Caki2 (cell line): Measurements from ENCODE around the gene SEMA5A. TPM values are rescaled to one million over a fixed set of nuclear protein-coding genes. Genes with fewer than 3 reads are reported as not detected.

Source experiments
- DNase-seq: peaks from one replicate; pipeline ENCODE4 v3.0.0-alpha.2; 2015; ENCODE audit warnings: low read depth
- in situ Hi-C: cut with HindIII; loops from 2 replicates; pipeline ENCODE4 v1.10.0; 2016; ENCODE audit warnings: low sequenced_read_pairs, low pct_unique_long_range_greater_than_20kb, mixed read lengths
- total RNA-seq: library from RNA; depleted of rRNA; stranded (reverse); fragments of >200 nt; shearing (Covaris generic); gene quantifications from 2 replicates; pipeline ENCODE4 v1.2.3, GENCODE V29; 2014; ENCODE audit warnings: low replicate concordance

Gene SEMA5A
- total RNA-seq, 1 experiment from 2014 or later, result 0.57 TPM

DNA sequence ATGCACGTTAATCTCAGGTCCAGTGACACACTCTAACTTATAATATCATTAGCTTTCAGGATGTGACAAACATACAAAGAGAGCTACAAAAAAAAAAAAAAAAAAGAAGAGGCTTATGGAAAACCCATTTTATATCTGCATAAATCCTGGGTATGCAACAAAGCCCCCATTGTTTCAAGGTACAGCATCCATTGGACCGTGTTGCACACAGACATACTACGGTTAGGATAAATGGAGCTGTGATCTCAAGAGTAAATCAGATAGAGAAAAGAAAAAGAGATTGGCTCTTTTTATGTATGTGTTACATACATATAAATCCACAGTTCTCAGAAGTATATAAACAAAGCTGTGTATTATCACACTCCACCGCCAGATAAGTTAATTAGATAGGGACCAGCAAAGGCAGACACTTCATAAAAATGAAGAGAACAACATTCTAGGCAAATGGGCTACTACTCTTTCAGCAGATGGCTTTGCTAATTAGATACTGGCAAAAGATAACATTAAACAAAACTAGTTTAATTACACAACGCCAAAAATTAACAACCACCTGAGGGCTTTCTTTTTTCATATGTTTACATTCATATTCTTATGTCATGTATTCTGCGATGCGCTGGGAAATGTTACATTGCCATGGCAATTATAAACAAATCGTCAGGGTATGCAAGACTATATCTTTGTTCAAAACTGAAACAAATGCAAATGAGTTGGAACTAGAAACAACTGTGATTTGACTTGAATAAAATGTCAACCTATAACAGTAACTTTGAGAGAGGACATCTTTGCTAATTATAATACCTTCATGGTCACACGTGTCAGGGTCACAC is 304.2 kb downstream of the SEMA5A start:
- in situ Hi-C loops, result no loop called here
- no peak for DNase-seq

GRCh38 chr5:9240431-9240830 is 305.4 kb downstream of the SEMA5A start:
- in situ Hi-C loops, result no loop called here
- DNase-seq, result no peak

DNA sequence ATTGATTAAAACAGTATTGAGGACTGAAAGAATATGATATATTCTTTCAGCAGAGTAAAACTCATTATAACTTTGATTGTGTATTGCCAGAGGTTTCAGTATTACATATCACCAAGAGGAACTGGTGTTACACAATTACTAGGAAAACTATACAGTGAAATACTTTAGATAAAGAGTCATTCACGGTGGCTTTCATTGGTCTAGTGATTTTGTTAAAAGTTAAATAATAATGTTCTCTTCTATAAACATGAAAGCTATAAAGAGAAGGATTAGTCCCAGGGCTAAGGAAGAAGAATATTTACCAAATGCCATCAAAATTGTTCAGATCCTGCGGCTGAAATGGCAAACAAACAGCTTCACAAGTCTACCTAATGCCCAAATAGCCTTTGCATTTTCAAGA is 306.2 kb downstream of the SEMA5A start:
- in situ Hi-C loops, result no loop called here
- DNase-seq, result no peak

GRCh38 chr5:9239071-9239470 is 306.8 kb downstream of the SEMA5A start:
- in situ Hi-C loops, result no loop called here
- DNase-seq, result no peak

- in situ Hi-C loops, result no loop called here
These were observed 312.2 kb downstream of the SEMA5A start for GRCh38 chr5:9233712-9234111.

GRCh38 chr5:9233035-9233434 is 312.8 kb downstream of the SEMA5A start:
- in situ Hi-C loops, result no loop called here
- DNase-seq, result no peak

More at GRCh38 chr5:9233712-9234111, 312.2 kb downstream of the SEMA5A start:
- no peak for DNase-seq

GRCh38 chr5:9231842-9232241 is 314.0 kb downstream of the SEMA5A start:
- DNase-seq, result no peak

DNA sequence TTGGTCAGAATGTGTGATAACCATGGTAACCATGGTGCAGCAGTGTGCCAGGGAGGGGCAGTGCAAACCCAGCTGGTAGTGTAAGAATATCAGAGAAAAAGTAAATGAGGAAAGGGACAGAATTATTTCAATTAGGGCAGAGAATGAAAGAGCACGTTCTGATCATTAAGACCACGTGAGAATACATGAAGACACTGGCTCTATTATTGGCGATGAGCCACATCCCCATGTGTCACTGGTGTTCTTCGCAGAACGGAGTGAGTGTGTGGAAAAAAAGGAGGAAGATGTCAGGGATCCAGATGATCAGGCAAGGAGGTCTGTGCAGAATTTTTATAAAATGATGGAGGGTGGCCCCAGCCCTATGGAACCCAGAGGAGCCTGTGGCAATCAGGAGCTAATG is 315.5 kb downstream of the SEMA5A start:
- DNase-seq, result no peak
- in situ Hi-C loops, result no loop called here

More at GRCh38 chr5:9231842-9232241, 314.0 kb downstream of the SEMA5A start:
- in situ Hi-C loops, result no loop called here

- in situ Hi-C loops, result no loop called here
- no peak for DNase-seq
These were observed 319.8 kb downstream of the SEMA5A start for GRCh38 chr5:9226016-9226536.

GRCh38 chr5:9222054-9222976 is 323.6 kb downstream of the SEMA5A start:
- no peak for DNase-seq
- in situ Hi-C loops, result no loop called here

DNA sequence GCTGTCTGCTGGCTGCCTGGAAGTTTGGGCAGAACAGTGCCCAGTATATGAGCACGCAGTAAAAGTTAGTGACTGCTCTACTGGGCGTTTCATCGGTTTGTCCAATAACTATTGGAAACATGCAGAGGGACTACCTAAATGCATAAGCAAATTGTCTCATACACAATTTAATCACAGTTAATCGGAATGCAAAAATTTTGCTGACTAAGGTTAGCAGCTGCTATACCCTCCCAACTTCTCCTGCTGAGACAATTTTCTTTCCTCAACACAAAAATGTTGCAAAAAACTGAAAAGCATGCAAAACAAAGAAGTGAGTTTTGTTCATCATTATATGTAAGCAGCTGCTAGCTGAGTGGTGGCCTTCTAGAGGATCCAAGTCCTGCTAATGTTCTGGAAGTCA is 327.5 kb downstream of the SEMA5A start:
- no peak for DNase-seq
- in situ Hi-C loops, result no loop called here

GRCh38 chr5:9212605-9213004 is 333.3 kb downstream of the SEMA5A start:
- in situ Hi-C loops, result no loop called here
- no peak for DNase-seq

DNA sequence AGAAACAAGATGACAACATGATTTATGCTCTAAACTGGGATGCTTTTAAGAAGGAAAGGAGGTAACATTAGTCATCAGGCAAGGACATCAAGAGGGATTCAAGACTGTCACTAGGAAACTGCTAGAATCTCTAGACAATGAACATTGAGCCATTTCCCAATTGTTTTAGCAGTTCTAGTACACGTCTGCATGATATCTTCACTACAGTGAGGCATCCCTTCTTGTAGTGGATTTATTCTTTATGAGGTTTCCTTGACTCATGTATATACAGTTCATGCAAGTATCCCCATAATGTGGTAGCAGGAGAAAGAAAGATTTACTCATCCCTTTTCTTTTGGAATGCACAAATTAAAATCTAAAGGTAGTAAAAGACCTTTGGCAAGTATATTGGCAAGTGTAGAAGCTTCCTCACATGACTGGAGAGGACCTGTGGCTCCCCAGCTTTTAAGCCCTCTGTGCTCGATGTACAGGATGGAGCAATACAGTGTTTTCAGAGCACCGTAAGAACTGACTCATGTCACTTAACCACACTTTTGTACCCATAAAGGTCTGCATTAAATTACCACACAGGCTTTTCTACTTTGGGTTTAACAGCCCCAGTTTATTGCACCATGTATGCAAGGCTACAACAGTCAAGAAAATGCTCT is 335.9 kb downstream of the SEMA5A start:
- DNase-seq, result no peak
- in situ Hi-C loops, result no loop called here

DNA sequence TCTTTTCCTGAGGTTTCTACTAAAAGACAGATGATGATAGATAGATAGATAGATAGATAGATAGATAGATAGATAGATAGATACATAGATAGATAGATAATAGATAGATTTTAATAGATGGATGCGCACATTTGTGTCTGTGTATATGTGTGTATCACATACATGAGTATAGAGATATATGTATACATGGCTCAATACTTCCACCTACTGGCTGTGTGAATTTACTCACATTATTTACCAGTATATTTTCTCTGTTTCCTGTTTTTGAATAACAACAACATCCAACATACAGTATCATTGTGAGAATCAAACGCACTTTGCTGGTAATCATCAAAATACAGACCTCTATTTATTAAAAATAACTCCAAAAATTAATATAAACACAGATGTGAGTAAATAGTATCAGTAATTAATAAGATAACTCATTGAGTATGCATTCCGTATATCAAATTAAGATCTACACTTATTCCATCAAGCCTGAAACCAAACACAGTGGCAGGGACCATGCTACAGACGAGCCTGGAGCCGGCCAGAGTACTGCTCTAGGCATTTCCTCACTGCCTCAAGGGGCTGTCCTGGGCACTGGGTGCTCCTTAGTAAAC is 338.0 kb downstream of the SEMA5A start:
- in situ Hi-C loops, result no loop called here
- DNase-seq, result peak; percentile 11

DNA sequence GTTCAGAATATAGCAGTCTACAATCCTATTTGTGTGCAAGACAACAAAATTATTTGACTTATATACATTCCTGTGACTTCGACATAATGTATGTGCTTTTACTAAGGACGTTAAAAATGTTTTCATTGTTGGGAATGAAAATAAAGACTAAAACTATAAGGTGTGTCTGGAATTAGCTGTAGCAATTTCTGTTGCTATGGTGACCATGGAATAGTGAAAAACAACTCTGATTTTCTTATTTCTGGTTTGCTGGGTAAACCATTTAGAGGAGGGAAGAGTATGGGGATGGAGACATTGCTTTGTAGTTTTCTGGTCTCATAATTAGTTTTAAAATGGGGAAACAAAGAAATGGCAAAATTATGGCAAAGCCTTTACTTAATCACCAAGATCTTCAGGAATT is 343.2 kb downstream of the SEMA5A start:
- DNase-seq, result no peak
- in situ Hi-C loops, result no loop called here

DNA sequence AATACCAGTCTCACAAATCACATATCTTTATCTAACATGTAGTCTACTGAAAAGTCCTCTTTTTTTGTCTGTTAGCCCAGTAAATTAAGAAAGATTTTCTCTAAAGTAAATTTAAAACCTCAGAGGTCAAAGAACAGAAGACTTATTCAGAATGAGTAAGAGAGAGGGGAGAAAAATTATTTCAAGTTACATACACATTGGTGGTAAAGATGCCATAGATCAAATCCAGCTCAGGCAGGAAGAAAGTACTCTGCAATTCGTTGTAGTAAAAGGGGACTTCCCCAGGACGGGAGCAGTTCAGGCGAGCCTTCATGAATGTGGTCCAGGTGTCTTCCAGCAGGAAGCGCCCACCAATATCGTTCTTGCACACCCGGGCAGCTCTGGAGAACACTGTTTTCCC is 344.1 kb downstream of the SEMA5A start:
- in situ Hi-C loops, result no loop called here

DNA sequence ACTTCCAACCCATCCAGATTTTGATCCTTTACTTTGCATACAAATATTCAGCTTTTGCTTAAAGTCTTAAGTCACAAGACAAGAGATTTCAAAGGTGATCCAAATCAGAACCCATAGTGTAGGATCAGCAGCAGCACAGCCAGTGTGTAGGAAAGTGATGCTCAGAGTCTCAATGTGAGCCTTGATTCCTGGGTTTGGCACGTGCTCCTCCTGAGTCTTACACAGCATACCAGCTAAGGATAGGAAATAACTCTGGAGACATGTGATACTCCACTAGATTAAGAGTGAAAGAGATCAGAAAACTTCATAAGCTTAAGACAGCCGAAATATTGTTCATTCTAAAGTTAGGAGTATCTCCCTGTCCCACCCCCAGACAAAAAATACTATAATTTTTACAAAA is 344.9 kb downstream of the SEMA5A start:
- no peak for DNase-seq
- in situ Hi-C loops, result no loop called here

More for the DNA sequence above, 344.1 kb downstream of the SEMA5A start:
- no peak for DNase-seq

DNA sequence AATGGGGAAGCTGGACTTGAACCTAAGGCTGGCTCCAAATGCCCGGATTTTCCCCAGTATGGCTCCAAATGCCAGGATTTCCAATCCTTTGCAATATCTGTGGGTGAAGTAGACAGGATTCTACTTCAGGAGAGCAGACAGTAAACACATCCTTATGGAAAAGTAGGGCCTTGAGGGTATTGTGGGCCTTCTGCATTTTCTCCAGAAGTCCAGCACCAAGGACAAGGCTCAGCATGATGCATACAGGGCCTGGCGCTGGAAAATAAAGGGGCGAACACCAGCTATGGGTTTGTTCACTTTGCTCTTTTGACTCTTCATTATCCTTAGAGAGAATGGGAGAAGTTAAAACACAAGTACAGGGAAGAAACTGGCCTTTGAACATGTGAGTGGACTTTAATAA is 347.5 kb downstream of the SEMA5A start:
- in situ Hi-C loops, result no loop called here
- DNase-seq, result no peak
